Embryonic facial prominence (tissue), 1 donor: ENCODE measurements around the gene TMEM200B.
"Not testable (repeated sequence)": the region's sequence is repeated elsewhere in the genome, so short reads cannot be mapped to it uniquely, and the experiment has no call there.

ENCODE experiments used
- DNase-seq: peaks from one replicate; pipeline ENCODE4 v3.0.0-alpha.2; 2016; ENCODE audit errors: extremely low spot score

Gene TMEM200B

DNA sequence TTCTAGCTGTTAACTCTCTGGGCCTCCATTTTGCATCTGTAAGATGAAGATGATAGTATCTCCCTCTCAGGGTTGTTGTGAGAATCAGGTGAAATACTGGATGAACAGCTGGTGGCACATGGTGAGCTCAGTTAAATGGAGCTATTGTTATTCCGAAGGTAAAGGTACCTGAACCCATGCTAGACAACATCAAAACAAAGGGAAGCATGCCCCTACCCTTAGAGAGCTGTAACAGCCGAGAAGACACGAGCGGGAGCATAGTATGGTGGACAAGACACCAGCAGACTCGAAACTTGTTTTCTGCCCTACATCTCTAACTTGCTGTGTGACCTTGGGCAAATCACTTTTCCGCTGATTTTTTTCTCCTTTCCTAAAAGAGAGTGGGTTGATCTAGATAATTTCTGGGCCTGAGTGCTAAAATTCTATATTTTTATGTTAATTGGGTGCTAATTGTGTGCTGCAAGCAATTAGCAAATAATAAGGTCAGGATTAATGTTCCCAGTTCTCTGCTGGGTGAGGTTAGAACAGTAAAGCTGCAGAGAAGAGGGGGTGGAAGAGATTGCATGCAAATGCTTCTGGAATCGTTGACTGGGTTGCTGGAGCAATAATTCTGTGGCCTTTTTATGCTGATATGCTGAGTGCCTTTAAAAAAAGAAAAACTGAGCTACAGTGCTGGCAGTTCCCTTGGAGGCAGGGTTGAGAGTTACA is 10.8 kb downstream of the TMEM200B start:
- DNase-seq, result no peak

DNA sequence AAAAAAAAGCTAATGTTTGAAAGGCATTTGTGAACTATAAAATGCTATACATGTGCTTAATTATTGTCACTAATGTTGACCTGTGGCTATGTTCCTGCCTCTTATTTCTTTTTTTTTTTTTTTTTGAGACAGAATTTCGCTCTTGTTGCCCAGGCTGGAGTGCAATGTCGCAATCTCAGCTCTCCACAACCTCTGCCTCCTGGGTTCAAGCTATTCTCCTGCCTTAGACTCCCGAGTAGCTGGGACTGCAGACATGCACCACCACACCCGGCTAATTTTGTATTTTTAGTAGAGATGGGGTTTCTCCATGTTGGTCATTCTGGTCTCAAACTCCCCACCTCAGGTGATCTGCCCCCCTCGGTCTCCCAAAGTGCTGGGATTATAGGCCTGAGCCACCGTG is 15.7 kb downstream of the TMEM200B start:
- not testable (repeated sequence) for DNase-seq

GRCh38 chr1:29105822-29106221 is 17.9 kb downstream of the TMEM200B start:
- no peak for DNase-seq

DNA sequence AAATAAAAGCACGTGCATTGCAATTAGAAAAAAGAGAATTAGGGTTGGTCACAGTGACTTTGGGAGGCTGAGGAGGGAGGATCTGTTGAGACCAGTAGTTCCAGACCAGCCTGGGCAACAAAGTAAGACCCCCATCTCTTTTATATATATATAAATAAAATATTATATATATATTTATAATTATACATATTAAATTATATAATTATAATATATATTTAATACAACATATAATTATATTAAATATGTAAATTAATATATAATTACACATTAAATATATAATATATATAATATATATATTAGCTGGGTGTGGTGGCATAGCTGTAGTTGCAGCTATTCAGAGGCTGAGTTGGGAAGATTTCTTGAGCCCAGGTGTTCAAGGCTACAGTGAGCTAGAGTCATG is 23.2 kb downstream of the TMEM200B start:
- no peak for DNase-seq

DNA sequence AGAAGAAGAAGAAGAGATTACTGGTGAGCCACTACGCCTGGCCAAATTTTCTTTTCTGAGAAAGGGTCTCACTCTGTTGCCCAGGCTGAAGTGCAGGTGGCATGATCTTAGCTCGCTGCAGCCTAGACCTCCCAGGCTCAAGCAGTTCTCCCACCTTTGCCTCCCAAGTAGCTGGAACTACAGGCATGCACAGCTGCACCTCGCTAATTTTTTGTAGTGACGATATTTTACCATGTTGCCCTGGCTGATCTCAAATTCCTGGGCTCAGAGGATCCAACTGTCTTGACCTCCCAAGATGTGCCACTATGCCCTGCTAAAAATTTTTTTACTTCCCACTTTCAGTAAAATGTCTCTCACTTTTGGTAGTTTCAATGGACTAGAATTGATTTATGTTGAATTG is 24.4 kb downstream of the TMEM200B start:
- no peak for DNase-seq

GRCh38 chr1:29096231-29096886 is 27.3 kb downstream of the TMEM200B start:
- no peak for DNase-seq

GRCh38 chr1:29094954-29095353 is 28.7 kb downstream of the TMEM200B start:
- DNase-seq, result no peak

GRCh38 chr1:29094433-29094832 is 29.3 kb downstream of the TMEM200B start:
- DNase-seq, result no peak

DNA sequence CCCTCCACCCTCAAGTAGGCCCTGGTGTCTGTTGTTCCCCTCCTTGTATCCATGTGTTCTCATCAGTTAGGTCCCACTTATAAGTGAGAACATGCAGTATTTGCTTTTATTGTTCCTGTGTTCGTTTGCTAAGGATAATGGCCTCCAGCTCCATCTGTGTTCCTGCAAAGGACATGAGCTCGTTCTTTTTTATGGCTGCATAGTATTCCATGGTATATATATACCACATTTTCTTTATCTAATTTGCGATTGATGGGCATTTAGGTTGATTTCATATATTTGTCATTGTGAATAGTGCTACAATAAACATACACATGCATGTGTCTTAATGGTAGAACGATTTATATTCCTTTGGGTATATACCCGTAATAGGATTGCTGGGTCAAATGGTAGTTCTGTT is 31.0 kb downstream of the TMEM200B start:
- not testable (repeated sequence) for DNase-seq

DNA sequence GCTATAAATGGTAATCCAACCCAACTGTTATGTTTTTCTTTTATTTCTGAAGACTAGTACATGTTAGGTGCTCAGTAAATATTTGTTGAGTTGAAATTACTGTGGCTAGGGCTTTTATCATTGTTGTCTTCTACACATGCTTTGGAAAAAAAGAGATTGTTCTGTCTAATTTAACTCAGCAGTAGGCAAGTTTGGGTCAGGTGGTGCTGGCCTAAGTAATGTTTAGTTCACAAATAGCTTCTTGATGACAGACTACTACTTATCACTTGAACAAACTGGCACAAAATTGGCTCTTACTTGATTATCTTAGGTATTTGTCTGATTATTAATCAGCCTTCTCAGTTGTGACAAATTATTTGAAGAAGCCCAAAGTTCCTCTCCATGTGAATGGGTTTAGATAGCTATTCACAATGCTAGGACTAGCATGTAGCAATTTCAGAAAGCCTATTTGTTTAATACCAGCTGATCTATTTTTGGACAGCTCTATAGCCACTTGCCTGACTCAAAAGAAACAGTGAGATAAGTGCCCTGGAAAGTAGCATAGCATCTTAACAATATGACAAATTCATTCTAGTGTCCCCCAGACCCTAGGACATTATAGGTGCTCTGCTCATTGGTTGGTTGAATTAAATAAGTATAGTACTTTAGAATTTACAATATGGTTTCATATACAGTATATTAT is 32.6 kb downstream of the TMEM200B start:
- DNase-seq, result no peak

DNA sequence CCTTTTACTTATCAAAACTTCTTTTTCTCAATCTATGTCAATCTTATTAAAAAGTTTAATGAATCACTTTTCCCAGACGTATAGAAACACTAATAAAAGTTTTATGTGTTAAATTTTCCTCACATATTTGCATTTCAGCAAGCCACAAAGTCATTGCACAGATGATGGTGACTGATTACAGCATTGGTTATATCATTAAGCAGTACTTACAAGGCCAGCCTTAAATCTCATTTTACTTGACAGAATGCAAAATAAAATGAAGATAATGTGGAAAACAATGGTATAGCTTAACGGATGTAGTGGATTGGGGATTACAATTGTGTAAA is 39.5 kb downstream of the TMEM200B start:
- no peak for DNase-seq

DNA sequence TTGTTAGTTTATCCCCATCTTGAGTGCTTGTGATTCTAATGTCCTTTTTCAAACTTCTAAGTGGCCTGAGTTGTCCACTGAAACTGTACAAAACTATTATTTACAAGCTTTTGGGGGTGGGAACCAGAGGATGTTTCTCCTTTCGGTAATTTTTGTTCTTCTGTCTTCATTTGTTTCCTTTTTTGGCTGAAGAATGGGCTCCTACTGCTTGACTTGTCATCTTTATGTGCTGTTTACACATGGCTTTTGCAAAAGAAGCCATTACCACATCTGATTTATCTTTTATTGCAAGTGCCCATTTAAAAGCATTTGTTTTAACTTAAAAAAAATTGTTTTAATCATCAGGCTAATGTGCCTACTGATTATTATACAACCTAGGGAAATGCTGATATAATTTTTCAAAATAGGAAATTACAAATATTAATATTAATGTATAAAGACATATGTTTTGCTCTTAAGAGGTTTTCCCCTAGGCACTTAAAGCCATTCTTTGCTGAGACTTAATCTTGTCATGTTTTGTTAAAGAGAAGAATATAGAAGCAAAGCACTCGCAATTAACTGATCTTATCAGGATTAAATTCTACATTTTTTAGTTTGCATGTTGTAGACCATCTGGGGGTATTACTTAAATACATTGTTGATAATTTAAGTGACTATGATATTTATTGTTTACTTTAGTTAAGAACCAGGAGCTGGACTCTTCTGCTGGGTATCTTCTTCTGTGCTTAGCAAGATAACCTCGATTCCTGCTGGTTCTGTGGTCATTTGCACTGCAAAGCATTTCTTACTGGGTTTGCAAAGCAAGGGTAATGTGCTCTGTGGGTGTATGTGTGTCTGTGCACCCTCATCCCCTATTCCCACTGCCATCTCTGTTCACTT is 40.1 kb downstream of the TMEM200B start:
- no peak for DNase-seq

DNA sequence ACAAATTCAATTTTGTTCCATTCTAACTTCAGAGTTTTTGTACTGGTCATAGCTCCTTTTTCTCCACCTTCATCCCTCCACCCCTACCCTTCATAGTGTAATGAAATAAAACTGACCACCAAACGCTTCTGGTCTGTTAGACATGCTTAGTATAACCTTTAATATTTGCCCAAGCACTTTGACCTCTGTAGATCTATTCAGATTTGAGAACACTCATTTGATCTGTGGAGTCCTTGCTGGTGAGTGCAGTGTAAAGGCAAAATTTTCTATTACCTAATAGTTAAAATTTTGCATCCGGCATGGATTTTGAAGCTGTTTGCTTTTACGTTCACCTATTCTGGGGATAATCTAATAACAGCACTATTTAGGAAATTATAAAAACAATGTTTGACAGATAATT is 41.2 kb downstream of the TMEM200B start:
- no peak for DNase-seq

- DNase-seq, result no peak
Measured at GRCh38 chr1:29081201-29081600, 42.5 kb downstream of the TMEM200B start.

DNA sequence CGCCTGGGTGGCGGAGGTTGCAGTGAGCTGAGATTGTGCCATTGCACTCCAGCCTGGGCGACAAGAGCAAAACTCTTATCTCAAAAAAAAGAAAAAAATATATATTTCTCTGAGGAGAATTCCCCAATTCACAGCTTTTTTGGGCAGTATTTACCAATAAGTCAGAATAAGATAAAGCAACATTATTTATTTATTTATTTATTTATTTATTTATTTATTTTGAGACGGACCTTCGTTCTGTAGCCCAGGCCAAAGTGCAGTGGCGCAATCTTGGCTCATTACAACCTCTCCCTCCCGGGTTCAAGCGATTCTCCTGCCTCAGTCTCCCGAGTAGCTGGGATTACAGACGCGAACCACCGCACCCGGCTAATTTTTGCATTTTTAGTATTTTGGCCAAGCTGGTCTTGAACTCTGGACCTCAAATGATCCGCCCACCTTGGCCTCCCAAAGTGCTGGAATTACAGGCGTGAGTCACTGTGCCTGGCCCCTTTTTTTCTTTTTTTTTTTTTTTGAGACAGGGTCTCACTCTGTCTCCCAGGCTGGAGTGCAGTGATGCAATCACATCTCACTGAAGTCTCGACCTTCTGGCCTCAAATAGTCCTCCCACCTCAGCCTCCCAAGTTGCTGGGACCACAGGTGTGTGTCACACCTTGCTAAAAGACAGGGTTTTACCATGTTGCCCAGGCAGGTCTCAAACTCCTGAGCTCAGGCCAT is 43.6 kb downstream of the TMEM200B start:
- not testable (repeated sequence) for DNase-seq

DNA sequence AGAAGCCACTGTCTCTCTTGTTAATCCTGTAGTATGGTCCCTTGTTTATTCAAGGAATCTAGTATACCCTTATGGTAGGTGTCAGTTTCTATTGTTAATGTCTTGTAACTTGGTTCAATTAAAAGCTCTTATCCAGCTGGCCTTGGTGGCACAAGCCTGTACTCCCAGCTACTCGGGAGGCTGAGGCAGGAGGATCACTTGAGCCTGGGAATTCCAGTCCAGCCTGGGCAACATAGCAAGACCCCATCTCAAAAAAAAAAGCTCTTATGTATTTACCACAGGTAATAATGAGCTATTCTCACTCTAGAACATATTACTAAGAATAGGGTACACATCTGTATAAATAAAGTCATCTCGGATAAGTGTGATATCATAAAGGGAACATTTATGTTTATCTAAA is 46.5 kb downstream of the TMEM200B start:
- no peak for DNase-seq
